ENCODE results near the gene TDRD7. TPM values are rescaled to one million over a fixed set of nuclear protein-coding genes. Genes with fewer than 3 reads are reported as not detected.

TDRD7 gene
- total and polyA plus RNA-seq, 2 donors (not counting 1 experiment from before 2014, with no cell fraction given), result 11.5 to 19.7 TPM

- no peak overlapping the region for H3K4me3 Mint-ChIP-seq
- intact Hi-C loops (cut with micrococcal nuclease), result no loop called here
- no peak for TF ChIP-seq CTCF (IDR thresholded peaks at IDR 0.05)
- no peak for TF ChIP-seq EZH2 (IDR thresholded peaks at IDR 0.05; ENCODE audit: borderline replicate concordance, insufficient read depth, low read depth, low read length, poor library complexity, severe bottlenecking)
- peaks cover 34% of the 10 kb centered on the region for H3K27me3 Mint-ChIP-seq
- H3K4me3 ChIP-seq (ENCODE audit: control extremely low read depth in 1 of 5, extremely low read depth in 1 of 5, insufficient read depth in 1 of 5, low read depth in 2 of 5, low read length in 4 of 5), result no peak overlapping the region
- no peak overlapping the region for H3K4me2 ChIP-seq (replicated peaks; ENCODE audit: low read depth, low read length, poor library complexity, severe bottlenecking)
- no peaks in the 10 kb centered on the region for H3K36me3 ChIP-seq (replicated peaks in 1 of 2; ENCODE audit: control extremely low read depth in 1 of 2, control insufficient read depth in 1 of 2, extremely low read depth in 1 of 2, insufficient read depth in 2 of 2, low read length in 1 of 2)
- H3K79me2 ChIP-seq (ENCODE audit: control insufficient read depth, insufficient read depth, low read length), result no peaks in the 10 kb centered on the region
- DNase-seq (no peak), ATAC-seq (ENCODE audit: low read depth) (no peak)
- ChIA-PET POLR2A (no interaction called here), CTCF (interaction anchor here (1.6 kb wide), 1 partner anchor 13 kb away, joined by 3 read pairs; the partner anchor contains the start of gene TMOD1)
- H3K27ac ChIP-seq (ENCODE audit: low read length in 2 of 2), result no peak overlapping the region
- H3K4me1 Mint-ChIP-seq, result peaks cover 11% of the 10 kb centered on the region
- WGBS (ENCODE audit: insufficient coverage), result 89% methylated on average over 9 of the region's 9 CpGs
- H3K4me1 ChIP-seq (ENCODE audit: control insufficient read depth in 2 of 2, insufficient read depth in 2 of 2, low read length in 2 of 2), result no peaks in the 10 kb centered on the region
- H4K20me1 ChIP-seq (ENCODE audit: control insufficient read depth, insufficient read depth, low read length, poor library complexity, severe bottlenecking), result no peaks in the 10 kb centered on the region
- H3K9ac ChIP-seq (ENCODE audit: low read length), result no peak overlapping the region
- no peaks in the 10 kb centered on the region for H3K9me3 ChIP-seq (ENCODE audit: control extremely low read depth in 1 of 3, control insufficient read depth in 2 of 3, insufficient read depth in 1 of 3, low read length in 2 of 3)
- no peak overlapping the region for H2AFZ ChIP-seq (ENCODE audit: insufficient read depth, low read depth, low read length, poor library complexity, severe bottlenecking)
- no peak overlapping the region for H3K27ac Mint-ChIP-seq
- H3K27me3 ChIP-seq (replicated peaks in 1 of 4; ENCODE audit: control extremely low read depth in 1 of 4, control insufficient read depth in 3 of 4, insufficient read depth in 4 of 4, low read length in 3 of 4), result peaks cover 0 to 9% (median 2%) of the 10 kb centered on the region in 4 experiments
- H3K9me3 Mint-ChIP-seq (ENCODE audit: insufficient read depth), result no peaks in the 10 kb centered on the region
Measured at GRCh38 chr9:97514531-97514930, 102.6 kb downstream of the TDRD7 start.

- TF ChIP-seq EZH2 (IDR thresholded peaks at IDR 0.05; ENCODE audit: borderline replicate concordance, insufficient read depth, low read depth, low read length, poor library complexity, severe bottlenecking) (no peak), CTCF (IDR thresholded peaks at IDR 0.05) (no peak)
- ATAC-seq (ENCODE audit: low read depth) (no peak), DNase-seq (no peak)
- intact Hi-C loops (cut with micrococcal nuclease), result no loop called here
- no peaks in the 10 kb centered on the region for H4K20me1 ChIP-seq (ENCODE audit: control insufficient read depth, insufficient read depth, low read length, poor library complexity, severe bottlenecking)
- no peaks in the 10 kb centered on the region for H3K4me1 ChIP-seq (ENCODE audit: control insufficient read depth in 2 of 2, insufficient read depth in 2 of 2, low read length in 2 of 2)
- H3K4me2 ChIP-seq (replicated peaks; ENCODE audit: low read depth, low read length, poor library complexity, severe bottlenecking), result no peak overlapping the region
- no peaks in the 10 kb centered on the region for H3K79me2 ChIP-seq (ENCODE audit: control insufficient read depth, insufficient read depth, low read length)
- H3K27me3 ChIP-seq (replicated peaks in 1 of 4; ENCODE audit: control extremely low read depth in 1 of 4, control insufficient read depth in 3 of 4, insufficient read depth in 4 of 4, low read length in 3 of 4), result peaks cover 0 to 10% (median 2%) of the 10 kb centered on the region in 4 experiments
- Mint-ChIP-seq H3K4me3 (no peak overlapping the region), H3K9me3 (ENCODE audit: insufficient read depth) (no peaks in the 10 kb centered on the region), H3K4me1 (peaks cover 10% of the 10 kb centered on the region), H3K27ac (no peak overlapping the region), H3K27me3 (peaks cover 44% of the 10 kb centered on the region)
- H2AFZ ChIP-seq (ENCODE audit: insufficient read depth, low read depth, low read length, poor library complexity, severe bottlenecking), result no peak overlapping the region
- CTCF ChIA-PET, result no interaction called here
- H3K9me3 ChIP-seq (ENCODE audit: control extremely low read depth in 1 of 3, control insufficient read depth in 2 of 3, insufficient read depth in 1 of 3, low read length in 2 of 3), result no peaks in the 10 kb centered on the region
- no peak overlapping the region for H3K27ac ChIP-seq (ENCODE audit: low read length in 2 of 2)
- no peaks in the 10 kb centered on the region for H3K36me3 ChIP-seq (replicated peaks in 1 of 2; ENCODE audit: control extremely low read depth in 1 of 2, control insufficient read depth in 1 of 2, extremely low read depth in 1 of 2, insufficient read depth in 2 of 2, low read length in 1 of 2)
- no peak overlapping the region for H3K4me3 ChIP-seq (ENCODE audit: control extremely low read depth in 1 of 5, extremely low read depth in 1 of 5, insufficient read depth in 1 of 5, low read depth in 2 of 5, low read length in 4 of 5)
- no peak overlapping the region for H3K9ac ChIP-seq (ENCODE audit: low read length)
- POLR2A ChIA-PET, result no interaction called here
- 100% methylated on average over 1 of the region's 6 CpGs for WGBS (ENCODE audit: insufficient coverage)
Measured at GRCh38 chr9:97515662-97516061, 103.8 kb downstream of the TDRD7 start.

All from B cell (primary cell).